Measurements from ENCODE around the gene KRT2. TPM values are rescaled to one million over a fixed set of nuclear protein-coding genes. Genes with fewer than 3 reads are reported as not detected.

Gene KRT2
- total and polyA plus RNA-seq, 12 donors: 0.16 TPM; not detected in 11

- H3K27ac ChIP-seq: no peak overlapping the region
- intact Hi-C loops (cut with DNase I): no loop called here
- H3K27me3 ChIP-seq: peaks cover 6% of the 10 kb centered on the region
- no peaks in the 10 kb centered on the region for H3K4me1 ChIP-seq (replicated peaks in 1 of 2)
- TF ChIP-seq CTCF (IDR thresholded peaks at IDR 0.05) (no peak), POLR2A (IDR thresholded peaks at IDR 0.05) (no peak)
- H3K9me3 ChIP-seq (replicated peaks in 1 of 3): no peaks in the 10 kb centered on the region
- no peak overlapping the region for H3K4me3 ChIP-seq
- H3K36me3 ChIP-seq (replicated peaks in 1 of 2): no peaks in the 10 kb centered on the region
- no peak for DNase-seq
- 81 to 96% (median 88%) methylated on average over 5 to 6 of the region's 6 CpGs for WGBS, 4 donors
These were observed 20.1 kb downstream of the KRT2 start for GRCh38 chr12:52631676-52632459.

- TF ChIP-seq POLR2A (IDR thresholded peaks at IDR 0.05) (no peak), CTCF (IDR thresholded peaks at IDR 0.05) (no peak)
- Histone ChIP-seq H3K27ac (no peak overlapping the region), H3K27me3 (peaks cover 6% of the 10 kb centered on the region), H3K9me3 (replicated peaks in 1 of 3) (no peaks in the 10 kb centered on the region), H3K36me3 (replicated peaks in 1 of 2) (no peaks in the 10 kb centered on the region), H3K4me3 (no peak overlapping the region), H3K4me1 (replicated peaks in 1 of 2) (no peaks in the 10 kb centered on the region)
- DNase-seq: no peak
- intact Hi-C loops (cut with DNase I): no loop called here
- 42 to 53% (median 46%) methylated on average over 3 to 4 of the region's 4 CpGs; no CpG with 5 or more reads in 1 of the 4 donors for WGBS, 4 donors
These were observed 20.7 kb downstream of the KRT2 start for GRCh38 chr12:52631264-52631663.

- Histone ChIP-seq H3K4me1 (replicated peaks in 1 of 2) (no peaks in the 10 kb centered on the region), H3K4me3 (no peak overlapping the region), H3K9me3 (replicated peaks in 1 of 3) (no peaks in the 10 kb centered on the region), H3K27ac (no peak overlapping the region), H3K27me3 (peaks cover 6% of the 10 kb centered on the region), H3K36me3 (replicated peaks in 1 of 2) (no peaks in the 10 kb centered on the region)
- no peak for DNase-seq
- 60 to 76% (median 61%) methylated on average over 4 of the region's 4 CpGs for WGBS, 4 donors
- no peak for TF ChIP-seq POLR2A (IDR thresholded peaks at IDR 0.05)
- no peak for TF ChIP-seq CTCF (IDR thresholded peaks at IDR 0.05)
- intact Hi-C loops (cut with DNase I): no loop called here
These were observed 21.3 kb downstream of the KRT2 start for GRCh38 chr12:52630599-52631200.

GRCh38 chr12:52630008-52630500, 22.0 kb downstream of the KRT2 start:
- Histone ChIP-seq H3K36me3 (replicated peaks in 1 of 2) (no peaks in the 10 kb centered on the region), H3K4me3 (no peak overlapping the region), H3K9me3 (replicated peaks in 1 of 3) (no peaks in the 10 kb centered on the region), H3K27me3 (peaks cover 6% of the 10 kb centered on the region), H3K4me1 (replicated peaks in 1 of 2) (no peaks in the 10 kb centered on the region), H3K27ac (no peak overlapping the region)
- TF ChIP-seq CTCF (IDR thresholded peaks at IDR 0.05) (no peak), POLR2A (IDR thresholded peaks at IDR 0.05) (no peak)
- intact Hi-C loops (cut with DNase I): no loop called here
- DNase-seq: no peak
- 65 to 86% (median 82%) methylated on average over 5 to 7 of the region's 7 CpGs for WGBS, 4 donors

Measured in adrenal gland (tissue), 12 donors.